HG02870 (cell line): Measurements from ENCODE around the gene CCDC154.
"Not testable (repeated sequence)": the region's sequence is repeated elsewhere in the genome, so short reads cannot be mapped to it uniquely, and the experiment has no call there.

Experiments used
- ATAC-seq: cut with Tn5 transposase; IDR thresholded peaks from one replicate; pipeline ENCODE4 v1.9.1; 2021; ENCODE audit warnings: mild to moderate bottlenecking, moderate library complexity; ENCODE audit not compliant: unreplicated experiment

The CCDC154 gene

GRCh38 chr16:1474082-1474795 is 29.9 kb upstream of the CCDC154 start:
- no peak for ATAC-seq

- ATAC-seq: no peak
Observed at GRCh38 chr16:1472974-1473373, 28.6 kb upstream of the CCDC154 start.

GRCh38 chr16:1471569-1472194 is 27.3 kb upstream of the CCDC154 start:
- ATAC-seq: no peak

GRCh38 chr16:1470481-1471251 is 26.3 kb upstream of the CCDC154 start:
- no peak for ATAC-seq

GRCh38 chr16:1469693-1470201 is 25.4 kb upstream of the CCDC154 start:
- ATAC-seq: no peak

GRCh38 chr16:1469141-1469540 is 24.8 kb upstream of the CCDC154 start:
- not testable (repeated sequence) for ATAC-seq

GRCh38 chr16:1468426-1468810 is 24.1 kb upstream of the CCDC154 start:
- no peak for ATAC-seq

GRCh38 chr16:1466968-1467521 is 22.7 kb upstream of the CCDC154 start:
- ATAC-seq: no peak

- no peak for ATAC-seq
Observed at GRCh38 chr16:1466054-1466453, 21.7 kb upstream of the CCDC154 start.

GRCh38 chr16:1465567-1465915 is 21.2 kb upstream of the CCDC154 start:
- ATAC-seq: no peak

GRCh38 chr16:1464894-1465566 is 20.7 kb upstream of the CCDC154 start:
- ATAC-seq: no peak

- ATAC-seq: no peak
Observed at GRCh38 chr16:1464196-1464893, 20.0 kb upstream of the CCDC154 start.

- no peak for ATAC-seq
Observed at GRCh38 chr16:1461146-1461545, 16.8 kb upstream of the CCDC154 start.

GRCh38 chr16:1460602-1461138 is 16.3 kb upstream of the CCDC154 start:
- ATAC-seq: no peak

- no peak for ATAC-seq
Observed at GRCh38 chr16:1459967-1460366, 15.6 kb upstream of the CCDC154 start.

- ATAC-seq: no peak
Observed at GRCh38 chr16:1458977-1459341, 14.6 kb upstream of the CCDC154 start.

- no peak for ATAC-seq
Observed at GRCh38 chr16:1458336-1458976, 14.1 kb upstream of the CCDC154 start.

- no peak for ATAC-seq
Observed at GRCh38 chr16:1457489-1458245, 13.3 kb upstream of the CCDC154 start.

- ATAC-seq: no peak
Observed at GRCh38 chr16:1456951-1457350, 12.6 kb upstream of the CCDC154 start.
